ENCODE data around the gene FHOD1.

FHOD1 gene

DNA sequence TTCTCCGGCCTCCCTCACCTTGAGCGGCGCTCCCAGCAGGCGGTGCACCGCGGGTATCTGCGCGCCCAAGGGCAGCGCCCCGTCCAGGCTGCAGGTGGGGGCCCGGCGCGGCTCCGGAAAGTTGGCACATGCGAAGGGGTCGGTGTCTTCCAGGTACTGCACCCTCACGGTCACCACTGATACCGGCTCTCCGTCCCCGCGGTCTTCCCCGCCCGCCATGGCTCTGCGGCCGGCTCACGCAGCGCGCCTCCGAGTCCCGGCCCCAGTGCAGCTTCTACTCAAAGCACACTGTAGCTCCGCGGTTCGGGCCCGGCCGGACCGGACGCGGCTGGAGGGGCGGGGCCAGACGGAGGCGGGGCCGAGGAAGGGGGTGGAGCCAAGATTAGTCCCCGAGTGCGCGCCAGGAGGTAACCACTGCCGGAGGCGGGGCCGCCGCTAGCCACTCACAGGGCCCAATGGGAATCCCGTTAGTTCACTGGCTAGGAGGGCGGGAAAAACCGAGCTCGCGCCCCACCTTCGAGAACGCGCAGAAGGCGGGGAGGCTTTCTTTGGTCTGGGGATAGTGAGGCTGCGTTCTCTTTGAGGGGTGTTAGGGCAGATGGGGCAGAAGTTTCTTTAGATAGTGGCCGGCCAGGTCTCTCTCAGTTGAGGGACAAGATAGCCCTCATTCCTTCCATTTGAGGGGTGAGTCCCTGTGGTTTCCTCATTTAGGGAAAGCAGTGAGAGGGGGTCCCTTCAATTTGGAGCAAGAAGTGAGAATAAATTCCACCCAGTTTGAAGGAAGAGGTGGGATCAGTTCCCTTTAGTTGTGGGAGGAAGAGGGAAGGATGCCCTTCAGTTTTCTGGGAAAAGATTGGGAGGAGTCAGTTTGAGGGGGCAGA, at the start of gene FHOD1:
FHOD1 (minus strand) TSS at position 290 of the 881 bp plus-strand sequence; CDS start at position 219, 71 bp downstream.
- H3K36me3 ChIP-seq: peaks cover under 1% of the 10 kb centered on the region; the same call in 1 of the 2 replicates
- TF ChIP-seq Cebpa-rat (IDR thresholded peaks at IDR 0.05): no peak
- H3K4me2 ChIP-seq: peak within 1 kb of the TSS; percentile 100
- peak within 1 kb of the TSS; percentile 84 for H3K9ac ChIP-seq
- H3K27me3 ChIP-seq: peaks cover 28% of the 10 kb centered on the region
- no peaks in the 10 kb centered on the region for H3K9me3 ChIP-seq
- H3K27ac ChIP-seq: peak within 1 kb of the TSS; percentile 84
- peaks cover 75% of the 10 kb centered on the region for H3K4me1 ChIP-seq
- H3K4me3 ChIP-seq: peak within 1 kb of the TSS; percentile 92
- H4K20me1 ChIP-seq: peaks cover 39% of the 10 kb centered on the region

- H3K36me3 ChIP-seq: no peaks in the 10 kb centered on the region
- H3K27ac ChIP-seq: no peak overlapping the region
- H3K4me1 ChIP-seq: no peaks in the 10 kb centered on the region
- H3K9ac ChIP-seq: no peak overlapping the region
- no peak overlapping the region for H3K4me3 ChIP-seq
- no peaks in the 10 kb centered on the region for H3K27me3 ChIP-seq
- H3K4me2 ChIP-seq: no peak overlapping the region
- H4K20me1 ChIP-seq: no peaks in the 10 kb centered on the region
- H3K9me3 ChIP-seq: no peaks in the 10 kb centered on the region
- no peak for TF ChIP-seq Cebpa-rat (IDR thresholded peaks at IDR 0.05)
These were observed 49.1 kb upstream of the FHOD1 start for GRCh38 chr16:67296420-67296819.

DNA sequence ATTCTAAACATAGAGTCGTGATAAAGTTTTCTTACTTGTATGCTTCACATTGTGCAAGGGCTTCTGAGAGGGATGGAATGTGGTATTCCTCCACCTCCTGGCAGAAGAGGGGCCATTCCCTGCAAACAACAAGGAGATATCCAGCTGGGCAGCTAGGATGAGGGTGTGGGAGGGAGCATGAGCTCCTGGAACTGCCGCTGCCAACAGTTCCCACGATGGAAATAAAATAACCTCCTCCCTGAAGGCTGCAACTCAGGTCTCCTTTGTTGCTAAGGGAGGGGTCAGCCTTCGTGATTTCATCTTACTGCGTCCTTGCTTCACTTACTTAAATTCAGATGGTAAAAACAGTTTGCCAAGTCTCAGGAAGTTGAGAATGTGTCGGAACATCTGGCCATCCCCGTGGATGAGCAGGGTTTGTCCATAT, 47.7 kb upstream of the FHOD1 start:
- no peak overlapping the region for H3K27ac ChIP-seq
- H3K4me2 ChIP-seq: no peak overlapping the region
- H4K20me1 ChIP-seq: no peaks in the 10 kb centered on the region
- H3K36me3 ChIP-seq: no peaks in the 10 kb centered on the region
- H3K4me1 ChIP-seq: no peaks in the 10 kb centered on the region; the same call in 1 of the 2 replicates
- no peaks in the 10 kb centered on the region for H3K9me3 ChIP-seq
- no peaks in the 10 kb centered on the region for H3K27me3 ChIP-seq
- no peak overlapping the region for H3K9ac ChIP-seq
- TF ChIP-seq Cebpa-rat (IDR thresholded peaks at IDR 0.05): no peak
- H3K4me3 ChIP-seq: no peak overlapping the region

DNA sequence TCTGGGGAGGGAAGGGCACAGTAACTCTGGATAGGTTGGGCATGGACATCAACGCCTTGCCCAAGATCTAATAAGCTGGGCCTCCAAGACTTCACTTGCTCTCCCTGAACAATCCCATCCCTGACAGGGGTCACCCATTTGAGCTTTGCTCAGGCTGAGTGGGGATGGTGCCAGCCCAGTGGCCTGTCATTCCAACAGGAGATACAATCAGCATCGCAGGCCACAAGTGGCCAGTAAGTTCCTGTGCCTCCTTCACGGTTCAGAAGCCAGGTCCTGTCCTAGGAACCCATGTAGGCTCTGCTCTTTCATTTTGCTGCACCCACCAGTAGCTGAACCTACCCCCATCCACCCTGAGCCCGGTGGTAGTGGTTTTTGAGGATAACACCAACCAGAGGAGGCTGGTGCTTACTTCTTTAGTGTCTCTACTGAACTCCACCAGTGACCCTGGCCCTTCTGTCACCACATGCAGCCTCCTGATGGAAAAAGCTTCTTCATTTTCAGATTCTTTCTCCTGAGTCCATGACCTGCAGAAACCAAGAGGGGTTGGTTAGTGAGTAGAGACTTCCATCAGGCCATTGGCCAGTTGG, 47.0 kb upstream of the FHOD1 start:
- Histone ChIP-seq H3K4me3 (no peak overlapping the region), H3K4me1 (peaks cover 5% of the 10 kb centered on the region), H4K20me1 (no peaks in the 10 kb centered on the region), H3K9me3 (no peaks in the 10 kb centered on the region), H3K9ac (no peak overlapping the region), H3K36me3 (no peaks in the 10 kb centered on the region), H3K4me2 (no peak overlapping the region), H3K27ac (no peak overlapping the region), H3K27me3 (no peaks in the 10 kb centered on the region)
- no peak for TF ChIP-seq Cebpa-rat (IDR thresholded peaks at IDR 0.05)

- Histone ChIP-seq H3K4me2 (no peak overlapping the region), H4K20me1 (no peaks in the 10 kb centered on the region), H3K27me3 (no peaks in the 10 kb centered on the region), H3K9ac (no peak overlapping the region), H3K36me3 (no peaks in the 10 kb centered on the region), H3K4me1 (peaks cover 11% of the 10 kb centered on the region), H3K27ac (no peak overlapping the region), H3K4me3 (no peak overlapping the region), H3K9me3 (no peaks in the 10 kb centered on the region)
- TF ChIP-seq Cebpa-rat (IDR thresholded peaks at IDR 0.05): no peak
These were observed 44.2 kb upstream of the FHOD1 start for GRCh38 chr16:67291461-67291860.

DNA sequence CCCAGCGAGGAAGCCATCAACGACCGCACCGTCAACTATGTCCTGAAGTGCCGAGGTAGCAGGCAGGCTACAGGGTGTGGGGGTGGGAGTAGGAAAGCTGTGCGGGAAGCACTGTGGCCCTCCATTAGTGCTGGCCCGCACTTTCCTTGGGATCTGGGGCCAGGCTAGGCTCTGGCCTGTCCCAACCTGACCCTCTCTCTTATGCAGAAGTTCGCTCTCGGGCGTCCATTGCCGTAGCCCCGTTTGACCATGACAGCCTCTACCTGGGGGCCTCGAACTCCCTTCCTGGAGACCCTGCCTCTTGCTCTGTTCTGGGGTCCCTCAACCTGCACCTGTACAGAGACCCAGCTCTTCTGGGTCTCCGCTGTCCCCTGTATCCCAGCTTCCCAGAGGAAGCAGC, 40.7 kb upstream of the FHOD1 start:
- no peak overlapping the region for H3K9ac ChIP-seq
- no peaks in the 10 kb centered on the region for H3K27me3 ChIP-seq
- H3K9me3 ChIP-seq: no peaks in the 10 kb centered on the region
- H3K36me3 ChIP-seq: no peaks in the 10 kb centered on the region
- no peak overlapping the region for H3K27ac ChIP-seq
- TF ChIP-seq Cebpa-rat (IDR thresholded peaks at IDR 0.05): no peak
- H3K4me2 ChIP-seq: no peak overlapping the region
- no peaks in the 10 kb centered on the region for H4K20me1 ChIP-seq
- H3K4me3 ChIP-seq: no peak overlapping the region
- peaks cover 34% of the 10 kb centered on the region for H3K4me1 ChIP-seq

GRCh38 chr16:67286441-67287235, 39.4 kb upstream of the FHOD1 start:
- Histone ChIP-seq H3K9ac (no peak overlapping the region), H3K4me2 (no peak overlapping the region), H3K4me3 (no peak overlapping the region), H3K36me3 (no peaks in the 10 kb centered on the region), H3K27ac (no peak overlapping the region), H3K4me1 (peaks cover 34% of the 10 kb centered on the region), H3K9me3 (no peaks in the 10 kb centered on the region), H4K20me1 (no peaks in the 10 kb centered on the region), H3K27me3 (no peaks in the 10 kb centered on the region)
- no peak for TF ChIP-seq Cebpa-rat (IDR thresholded peaks at IDR 0.05)

GRCh38 chr16:67284699-67285646, 37.7 kb upstream of the FHOD1 start:
- H3K9me3 ChIP-seq: no peaks in the 10 kb centered on the region
- H4K20me1 ChIP-seq: no peaks in the 10 kb centered on the region
- H3K4me2 ChIP-seq: peak overlapping the region; percentile 83
- no peak overlapping the region for H3K9ac ChIP-seq
- no peaks in the 10 kb centered on the region for H3K36me3 ChIP-seq
- H3K4me1 ChIP-seq: peaks cover 34% of the 10 kb centered on the region
- no peak for TF ChIP-seq Cebpa-rat (IDR thresholded peaks at IDR 0.05)
- H3K27ac ChIP-seq: peak overlapping the region; percentile 38; the same call in 1 of the 2 replicates
- no peak overlapping the region for H3K4me3 ChIP-seq
- H3K27me3 ChIP-seq: no peaks in the 10 kb centered on the region
